ENCODE data around the gene TMEM132D.

GRCh38 chr12:129215556-129215955 is 688.3 kb downstream of the TMEM132D start:
- TF ChIP-seq, protein P1, sequence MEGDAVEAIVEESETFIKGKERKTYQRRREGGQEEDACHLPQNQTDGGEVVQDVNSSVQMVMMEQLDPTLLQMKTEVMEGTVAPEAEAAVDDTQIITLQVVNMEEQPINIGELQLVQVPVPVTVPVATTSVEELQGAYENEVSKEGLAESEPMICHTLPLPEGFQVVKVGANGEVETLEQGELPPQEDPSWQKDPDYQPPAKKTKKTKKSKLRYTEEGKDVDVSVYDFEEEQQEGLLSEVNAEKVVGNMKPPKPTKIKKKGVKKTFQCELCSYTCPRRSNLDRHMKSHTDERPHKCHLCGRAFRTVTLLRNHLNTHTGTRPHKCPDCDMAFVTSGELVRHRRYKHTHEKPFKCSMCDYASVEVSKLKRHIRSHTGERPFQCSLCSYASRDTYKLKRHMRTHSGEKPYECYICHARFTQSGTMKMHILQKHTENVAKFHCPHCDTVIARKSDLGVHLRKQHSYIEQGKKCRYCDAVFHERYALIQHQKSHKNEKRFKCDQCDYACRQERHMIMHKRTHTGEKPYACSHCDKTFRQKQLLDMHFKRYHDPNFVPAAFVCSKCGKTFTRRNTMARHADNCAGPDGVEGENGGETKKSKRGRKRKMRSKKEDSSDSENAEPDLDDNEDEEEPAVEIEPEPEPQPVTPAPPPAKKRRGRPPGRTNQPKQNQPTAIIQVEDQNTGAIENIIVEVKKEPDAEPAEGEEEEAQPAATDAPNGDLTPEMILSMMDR (IDR thresholded peaks at IDR 0.05), result no peak
- TF ChIP-seq POLR2A (IDR thresholded peaks at IDR 0.05), result no peak
